GM21717 (cell line): Measurements from ENCODE around the gene ZNF19.
A peak's percentile ranks its signal among the peaks of the same experiment; 100 is the strongest.

Source experiments
- ATAC-seq: cut with Tn5 transposase; IDR thresholded peaks from one replicate; pipeline ENCODE4 v1.9.1; 2021; ENCODE audit warnings: mild to moderate bottlenecking, moderate library complexity; ENCODE audit not compliant: unreplicated experiment

Gene ZNF19

DNA sequence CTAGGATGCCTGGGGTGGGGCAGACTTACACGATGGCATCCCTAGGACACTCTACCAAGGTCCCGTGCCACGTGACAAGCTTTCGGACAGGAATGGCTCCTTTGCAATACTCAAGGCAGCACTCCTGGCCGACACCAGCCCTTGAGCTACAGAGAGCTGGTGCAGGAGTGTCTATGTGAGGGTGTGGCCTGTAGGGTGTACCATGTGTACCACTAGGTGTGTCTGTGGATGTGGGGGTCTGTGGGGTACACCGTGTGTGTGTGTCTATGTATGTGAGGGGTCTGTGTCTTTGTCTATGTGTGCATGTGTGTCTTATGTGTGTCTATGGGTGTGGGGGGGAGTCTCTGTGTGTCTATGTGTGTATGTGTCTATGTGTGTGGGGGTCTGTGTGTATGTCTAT lies 45.4 kb downstream of the ZNF19 start:
- ATAC-seq: no peak

DNA sequence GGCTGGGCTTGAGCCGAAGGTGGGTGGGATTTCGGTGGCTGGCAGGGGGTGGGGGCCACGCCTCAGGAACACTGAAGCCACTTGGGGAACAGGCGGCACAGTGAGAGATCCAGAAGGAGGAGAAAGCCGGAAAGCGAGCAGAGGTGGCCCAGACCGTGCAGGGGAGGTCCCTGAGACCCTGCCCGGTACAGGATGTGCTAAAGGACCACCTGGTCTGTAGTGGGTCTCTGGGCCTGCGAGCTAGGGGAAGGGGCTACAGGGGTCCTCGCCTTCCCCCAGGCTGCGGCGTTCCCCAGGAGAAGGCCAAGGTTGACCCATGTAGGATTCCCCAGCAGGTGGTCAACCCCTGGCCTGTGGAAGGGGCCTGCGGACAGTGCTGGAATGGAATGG lies 47.1 kb downstream of the ZNF19 start, which contains the start of gene TLE7:
Gene TLE7, minus strand, starts transcription at position 4 of the 390 bp plus-strand sequence. CDS start 8,730 bp downstream, outside the sequence.
- ATAC-seq: no peak

DNA sequence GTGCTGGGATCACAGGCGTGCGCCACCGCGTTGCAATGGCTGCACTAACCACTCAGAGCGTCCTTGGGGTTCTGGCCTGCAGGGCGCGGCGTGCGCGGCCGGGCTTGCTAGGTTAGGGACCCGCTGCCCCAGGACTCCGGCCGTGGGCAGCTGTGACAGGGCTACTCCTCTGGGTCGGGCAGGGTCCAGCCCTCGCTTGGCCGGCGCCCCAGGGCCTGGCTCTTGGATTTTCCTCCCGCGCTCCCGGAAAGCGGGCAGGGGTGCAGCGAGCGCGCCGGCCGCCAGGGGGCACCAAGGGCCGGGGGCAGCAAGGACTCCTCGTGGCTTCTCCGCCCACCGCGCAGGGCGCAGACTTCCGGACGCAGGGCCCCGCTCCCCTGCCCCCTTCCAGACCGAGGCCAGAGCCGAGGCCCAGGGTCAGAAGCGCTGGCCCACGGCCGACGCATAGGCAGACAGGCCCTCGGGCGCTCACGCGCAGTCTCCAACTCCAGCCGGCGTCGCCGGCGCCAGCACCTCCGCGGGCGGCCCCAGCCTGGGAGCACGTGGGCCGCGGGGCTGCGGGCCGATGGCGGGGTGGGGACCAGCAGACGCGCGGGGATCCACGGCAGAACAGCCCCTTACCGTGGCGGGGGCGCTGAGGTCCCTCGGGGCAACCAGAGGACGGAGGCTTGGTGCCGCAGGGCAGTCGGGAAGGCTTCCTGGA lies 47.6 kb downstream of the ZNF19 start:
- no peak for ATAC-seq

DNA sequence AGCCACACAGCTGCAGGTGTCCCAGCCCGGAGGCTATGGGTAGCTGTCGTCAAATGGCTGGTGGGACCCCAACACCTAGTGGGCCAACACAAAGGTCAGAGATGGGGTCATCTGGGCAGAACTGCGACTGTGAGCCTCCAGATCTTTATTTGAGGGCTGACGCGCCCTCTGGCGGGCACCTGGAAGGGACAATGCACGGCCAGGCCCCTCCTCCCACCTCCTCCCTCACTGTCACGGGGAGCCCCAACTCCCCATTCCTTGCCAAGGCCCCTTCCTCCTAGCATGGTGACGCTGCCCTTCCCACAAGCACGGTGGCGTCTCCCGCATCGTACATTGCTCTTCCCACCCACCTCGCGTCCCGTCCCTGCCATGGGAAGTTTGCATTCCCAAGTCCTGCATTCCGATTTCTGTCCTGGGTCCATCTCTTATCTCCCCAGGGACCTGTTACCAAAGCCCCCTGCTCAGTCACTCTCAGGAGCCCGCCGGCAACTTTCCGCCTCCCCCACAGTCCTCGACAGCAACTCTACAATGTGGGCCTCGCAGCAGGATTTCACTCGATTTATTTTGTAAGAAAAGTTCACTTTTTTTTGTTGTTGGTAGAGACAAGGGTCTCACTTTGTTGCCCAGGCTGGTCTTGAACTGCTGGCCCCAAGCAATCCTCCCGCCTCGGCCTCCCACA lies 48.3 kb downstream of the ZNF19 start:
- ATAC-seq: no peak

- no peak for ATAC-seq
Observed at GRCh38 chr16:71439523-71439922, 49.6 kb downstream of the ZNF19 start.

DNA sequence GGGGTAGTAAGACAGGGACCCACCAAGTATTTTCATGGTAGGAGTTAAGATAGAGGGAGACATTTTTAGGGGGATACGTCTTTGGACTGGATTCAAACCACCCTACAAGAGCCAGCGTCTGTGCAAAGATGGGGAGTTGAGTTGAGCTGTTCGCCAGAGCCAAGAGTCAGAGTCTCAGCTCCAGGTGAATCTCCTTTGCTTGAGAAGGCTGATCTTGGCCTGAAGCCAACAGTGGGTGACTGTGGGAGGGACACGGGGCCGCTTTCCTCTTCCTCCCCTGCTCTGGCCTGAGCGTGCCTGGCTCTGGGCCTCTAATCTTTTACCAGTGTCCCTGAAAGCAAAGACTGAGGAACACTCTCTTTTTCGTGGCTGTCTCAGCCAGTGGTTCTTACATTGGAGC lies 52.7 kb downstream of the ZNF19 start:
- no peak for ATAC-seq

DNA sequence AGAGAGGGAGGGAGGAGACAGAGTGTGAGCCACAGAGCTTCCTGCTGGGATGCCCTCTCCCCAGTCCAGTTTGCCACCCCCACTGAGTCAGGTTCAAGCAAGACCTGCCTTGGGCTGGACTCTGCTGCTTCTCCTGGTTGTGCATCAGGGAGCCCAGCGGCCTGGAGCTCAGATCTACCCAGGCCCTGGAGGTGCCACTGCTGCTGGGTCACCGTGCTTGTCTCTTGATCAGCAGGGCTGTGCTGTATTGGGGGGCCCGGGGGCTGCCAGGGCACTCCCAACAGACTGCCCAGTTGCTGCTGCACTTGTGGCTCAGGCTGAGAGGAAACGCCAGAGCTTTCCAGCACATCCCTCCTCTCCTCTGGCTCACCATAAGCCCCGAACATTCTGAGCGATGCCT lies 56.2 kb downstream of the ZNF19 start:
- ATAC-seq: no peak

DNA sequence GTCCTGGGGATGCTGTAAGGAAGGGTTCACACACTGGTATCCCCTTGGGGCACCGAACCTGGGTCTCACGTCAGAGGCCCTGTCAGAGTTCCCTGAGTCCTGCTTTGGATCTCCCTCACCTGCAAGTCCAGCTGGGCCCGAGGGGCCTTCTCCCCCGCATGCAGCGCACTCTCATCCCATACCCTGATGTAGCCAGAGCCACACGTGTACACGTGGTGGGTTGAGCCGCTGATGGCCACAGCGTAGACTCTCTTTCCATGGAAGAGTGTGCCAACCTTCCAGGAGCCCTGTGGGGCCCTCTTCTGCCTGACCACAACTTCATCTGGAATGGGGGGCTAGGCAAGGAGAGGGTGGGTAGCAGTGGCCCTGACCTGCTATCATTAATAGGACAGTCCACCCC lies 57.1 kb downstream of the ZNF19 start:
- ATAC-seq: no peak

GRCh38 chr16:71431176-71431575 lies 57.9 kb downstream of the ZNF19 start:
- no peak for ATAC-seq

- ATAC-seq: no peak
Observed at GRCh38 chr16:71430744-71431143, 58.4 kb downstream of the ZNF19 start.

DNA sequence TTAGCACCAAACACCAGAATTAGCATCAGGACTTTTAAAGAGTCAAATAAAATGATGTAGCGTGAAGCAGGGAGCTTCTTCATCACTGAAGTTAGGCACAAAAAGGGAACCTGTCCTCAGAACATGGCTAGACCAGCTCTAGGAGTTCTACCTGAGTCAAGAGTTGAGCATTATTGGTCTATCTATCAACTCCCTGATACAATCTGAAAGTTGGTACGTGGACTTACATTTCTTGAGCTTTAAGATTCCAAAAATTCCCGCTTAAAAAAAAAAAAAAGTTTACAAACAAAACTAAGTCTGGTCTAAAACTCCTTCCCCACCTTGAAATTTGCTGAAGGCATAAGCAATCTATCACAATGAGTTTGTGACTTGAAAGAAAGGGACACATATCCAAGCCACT lies 59.5 kb downstream of the ZNF19 start:
- ATAC-seq: no peak

- no peak for ATAC-seq
Observed at GRCh38 chr16:71428883-71429282, 60.2 kb downstream of the ZNF19 start.

DNA sequence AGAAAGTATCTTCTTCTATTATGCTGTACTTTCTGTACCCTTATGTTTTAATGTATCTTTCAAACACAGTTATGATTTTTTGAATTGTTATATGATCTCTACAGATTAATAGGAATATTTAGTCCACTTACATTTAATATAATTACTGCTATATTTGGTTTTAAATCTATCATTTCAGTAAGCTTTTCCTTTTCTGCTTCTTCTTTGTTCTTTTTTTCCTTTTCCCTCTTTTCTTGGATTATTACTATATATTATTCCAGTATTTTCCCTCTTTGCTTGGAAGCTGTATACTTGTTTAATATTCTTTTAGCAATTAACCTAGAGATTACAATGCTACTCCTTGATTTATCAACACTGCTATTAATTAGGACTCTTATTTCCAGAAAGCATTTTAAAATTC lies 60.7 kb downstream of the ZNF19 start:
- no peak for ATAC-seq

DNA sequence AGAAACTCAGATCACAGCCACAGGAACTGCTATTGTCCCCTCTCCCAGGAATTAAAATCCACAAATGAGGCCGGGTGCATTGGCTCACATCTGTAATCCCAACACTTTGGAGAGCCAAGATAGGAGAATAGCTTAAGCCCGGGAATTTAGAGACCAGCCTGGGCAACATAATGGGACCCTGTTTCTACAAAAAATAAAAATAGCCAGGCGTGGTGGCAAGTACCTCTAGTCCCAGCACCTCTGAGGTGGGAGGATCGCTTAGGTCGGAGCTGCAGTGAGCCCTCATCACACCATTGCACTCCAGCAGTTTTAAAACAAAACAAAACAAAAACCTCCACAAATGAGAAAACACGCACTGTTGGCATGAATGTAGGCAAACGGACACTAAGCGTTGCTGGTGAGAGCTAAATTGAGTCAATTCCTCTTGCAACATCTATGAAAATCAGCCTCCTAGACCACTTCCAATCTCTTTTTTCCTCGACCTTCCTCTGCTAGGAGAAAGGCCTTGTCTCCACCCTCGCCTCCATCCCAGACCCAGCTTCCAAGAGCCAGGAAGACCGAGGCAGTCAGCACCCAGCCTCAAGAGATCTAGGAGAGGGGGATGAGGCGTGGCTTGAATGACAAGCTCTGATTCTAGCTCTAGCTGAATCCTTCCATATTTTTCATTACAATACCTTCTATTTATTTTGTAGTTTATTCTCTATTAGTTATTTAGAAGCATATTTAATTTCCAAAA lies 62.1 kb downstream of the ZNF19 start:
- no peak for ATAC-seq

DNA sequence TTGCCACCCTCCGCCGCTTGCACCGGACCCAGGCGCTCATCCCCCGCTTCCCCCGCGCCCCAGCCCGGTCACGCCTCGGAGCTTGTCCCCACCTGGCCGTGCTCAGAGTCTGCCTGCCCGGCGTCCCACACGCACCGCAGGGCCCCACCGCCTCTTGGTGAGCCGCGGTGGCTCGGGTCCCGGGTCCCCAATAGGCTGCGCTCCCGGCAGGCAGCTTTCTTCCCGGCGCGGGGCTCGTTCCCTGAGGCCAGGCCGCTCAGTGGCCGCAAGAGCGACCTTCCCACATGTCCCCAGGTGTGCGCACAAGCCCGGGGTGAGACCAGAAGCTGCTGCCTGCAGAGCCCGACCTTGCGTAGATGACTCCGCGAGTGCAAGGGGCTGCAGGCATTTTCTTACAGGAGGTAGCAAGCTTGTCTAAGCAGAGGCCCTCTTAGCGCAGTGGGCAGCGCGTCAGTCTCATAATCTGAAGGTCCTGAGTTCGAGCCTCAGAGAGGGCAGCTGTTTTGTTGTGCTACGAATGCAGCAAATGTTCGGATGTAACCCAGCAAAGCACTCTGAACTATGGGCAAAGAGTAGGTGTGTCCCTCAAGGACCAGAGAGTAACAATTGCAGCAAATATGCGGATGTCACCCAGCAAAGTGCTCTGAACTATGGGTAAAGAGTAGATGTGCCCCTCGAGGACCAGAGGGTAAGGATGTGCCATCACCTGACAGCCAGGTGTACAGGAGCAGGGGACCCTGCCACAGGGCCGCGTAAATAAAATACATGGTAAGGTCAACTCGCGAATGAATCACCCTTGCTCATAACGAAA lies 62.9 kb downstream of the ZNF19 start:
- ATAC-seq: peak; percentile 50

GRCh38 chr16:71425746-71426068 lies 63.4 kb downstream of the ZNF19 start:
- ATAC-seq: no peak

GRCh38 chr16:71424626-71425025 lies 64.5 kb downstream of the ZNF19 start:
- no peak for ATAC-seq

- ATAC-seq: no peak
Observed at GRCh38 chr16:71423865-71424264, 65.3 kb downstream of the ZNF19 start.
